Activated T-cell treated with anti-CD3 and anti-CD28 coated beads, Interleukin-2, amount 50 U/mL, for 1 hour (primary cell): ENCODE measurements around the gene CTBP2.
"Not testable (repeated sequence)": the region's sequence is repeated elsewhere in the genome, so short reads cannot be mapped to it uniquely, and the experiment has no call there.

Experiments
- DNase-seq: peaks from one replicate; pipeline ENCODE4 v3.0.0-alpha.2; 2020

CTBP2 gene

DNA sequence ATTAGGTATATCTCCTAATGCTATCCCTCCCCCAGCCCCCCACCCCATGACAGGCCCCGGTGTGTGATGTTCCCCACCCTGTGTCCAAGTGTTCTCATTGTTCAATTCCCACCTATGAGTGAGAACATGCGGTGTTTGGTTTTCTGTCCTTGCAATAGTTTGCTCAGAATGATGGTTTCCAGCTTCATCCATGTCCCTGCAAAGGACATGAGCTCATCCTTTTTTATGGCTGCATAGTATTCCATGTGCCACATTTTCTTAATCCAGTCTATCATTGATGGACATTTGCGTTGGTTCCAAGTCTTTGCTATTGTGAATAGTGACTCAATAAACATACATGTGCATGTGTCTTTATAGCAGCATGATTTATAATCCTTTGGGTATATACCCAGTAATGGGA lies 18.7 kb upstream of the CTBP2 start:
- DNase-seq = not testable (repeated sequence)

DNA sequence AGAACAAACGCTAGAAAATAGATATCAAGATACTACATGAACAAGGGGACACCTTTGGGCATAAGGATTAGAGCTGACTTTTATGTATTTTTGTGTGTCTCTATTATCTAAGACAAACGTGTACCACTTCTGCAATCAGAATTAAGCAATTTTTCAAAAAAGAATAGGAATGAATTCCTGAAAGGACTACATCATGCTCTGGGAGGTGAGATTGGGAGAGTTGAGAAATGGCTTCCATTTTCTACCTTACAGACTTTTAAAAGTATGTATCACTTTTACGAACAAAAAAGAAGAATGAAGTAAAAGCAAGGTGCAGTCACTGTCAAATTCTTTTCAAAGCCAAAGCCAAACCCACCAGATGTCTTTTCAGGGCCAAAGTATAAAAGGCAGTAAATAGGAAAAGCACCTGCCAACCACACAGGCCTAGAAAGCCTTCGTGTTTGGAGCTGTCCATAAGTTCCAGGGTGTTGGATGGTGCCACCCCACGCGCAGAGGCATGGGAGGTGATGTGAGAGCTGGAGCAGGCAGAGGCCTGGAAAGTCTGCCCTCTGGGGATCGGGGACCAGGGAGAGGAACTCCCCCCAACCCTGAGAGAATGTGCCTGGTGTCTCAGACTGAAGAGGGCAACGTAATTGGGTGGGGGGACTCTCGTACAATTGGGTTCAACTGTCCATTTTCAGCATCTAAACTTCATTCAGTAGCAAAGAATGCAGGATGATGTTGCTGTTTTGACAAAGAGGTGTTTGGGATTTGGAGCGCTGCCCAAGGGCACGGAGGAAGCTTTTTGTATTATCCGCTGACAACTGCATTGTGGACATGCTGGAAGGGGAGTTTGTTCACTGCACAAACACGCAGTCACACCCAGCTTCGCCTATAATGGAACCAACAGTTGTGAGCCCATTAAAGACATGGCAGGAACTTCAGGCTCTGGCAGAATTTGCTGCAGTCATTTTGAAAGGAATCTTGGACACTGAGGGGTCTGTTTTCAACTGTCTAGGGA lies 17.6 kb upstream of the CTBP2 start:
- DNase-seq = no peak

- DNase-seq = no peak
Measured at GRCh38 chr10:125175807-125176206, 15.4 kb upstream of the CTBP2 start.

DNA sequence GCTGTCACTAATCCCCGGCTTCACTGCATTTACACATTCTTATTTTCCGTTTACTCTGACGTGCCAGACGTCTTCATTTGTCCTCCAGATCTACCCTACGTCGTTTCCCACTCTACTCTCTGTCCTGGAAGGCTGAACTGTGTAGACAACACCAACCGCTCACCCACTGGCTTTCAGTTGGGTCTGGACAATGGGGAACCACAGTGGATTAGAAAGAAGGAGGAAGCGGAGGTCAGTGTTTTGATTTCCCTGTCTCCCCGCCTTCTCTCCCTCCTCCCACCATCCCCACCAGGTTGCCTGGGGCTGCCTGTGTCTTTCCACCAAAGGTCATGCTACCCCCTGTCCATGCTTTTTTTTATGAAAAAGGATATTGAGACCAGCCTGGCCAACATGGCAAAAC lies 14.0 kb upstream of the CTBP2 start:
- no peak for DNase-seq

DNA sequence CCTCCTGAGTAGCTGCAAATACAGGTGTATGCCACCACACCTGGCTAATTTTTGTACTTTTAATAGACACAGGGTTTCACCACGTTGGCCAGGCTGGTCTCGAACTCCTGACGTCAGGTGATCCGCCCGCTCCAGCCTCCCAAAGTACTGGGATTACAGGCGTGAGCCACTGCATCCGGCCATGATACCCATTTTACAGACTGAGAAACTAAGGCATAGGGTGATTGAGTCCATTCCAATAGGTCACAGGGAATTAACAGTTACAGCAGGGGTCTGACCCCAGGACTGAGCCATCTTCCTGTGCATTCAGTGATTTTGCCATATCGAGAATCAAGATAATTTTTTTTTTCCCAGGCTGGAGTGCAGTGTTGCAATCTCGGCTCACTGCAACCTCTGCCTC lies 12.3 kb upstream of the CTBP2 start:
- no peak for DNase-seq

GRCh38 chr10:125171402-125172306 lies 11.3 kb upstream of the CTBP2 start:
- DNase-seq = no peak

- no peak for DNase-seq
Measured at GRCh38 chr10:125169915-125170314, 9.6 kb upstream of the CTBP2 start.

- no peak for DNase-seq
Measured at GRCh38 chr10:125169279-125169678, 8.9 kb upstream of the CTBP2 start.

DNA sequence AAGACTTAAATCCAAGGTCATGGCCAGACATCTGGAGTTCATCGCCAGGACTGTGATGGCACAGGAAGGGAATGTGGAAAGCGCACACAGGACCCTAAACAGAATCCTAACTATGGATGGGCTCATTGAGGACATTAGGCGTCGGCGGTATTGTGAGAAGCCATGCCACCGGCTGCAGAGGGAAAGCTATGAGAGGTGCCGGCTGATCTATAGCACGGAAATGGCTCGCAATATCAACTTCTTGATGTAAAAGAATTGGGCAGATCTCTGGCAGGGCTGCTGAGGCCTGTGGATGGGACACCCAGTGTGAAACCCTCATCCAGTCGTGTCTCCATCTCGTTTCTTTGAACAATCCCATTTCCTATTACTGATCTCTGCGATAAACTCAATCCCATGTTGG lies 6.3 kb upstream of the CTBP2 start:
- no peak for DNase-seq

GRCh38 chr10:125165584-125166573 lies 5.5 kb upstream of the CTBP2 start:
- DNase-seq = no peak

GRCh38 chr10:125164421-125164820 lies 4.1 kb upstream of the CTBP2 start:
- no peak for DNase-seq

GRCh38 chr10:125163803-125164202 lies 3.4 kb upstream of the CTBP2 start:
- no peak for DNase-seq

DNA sequence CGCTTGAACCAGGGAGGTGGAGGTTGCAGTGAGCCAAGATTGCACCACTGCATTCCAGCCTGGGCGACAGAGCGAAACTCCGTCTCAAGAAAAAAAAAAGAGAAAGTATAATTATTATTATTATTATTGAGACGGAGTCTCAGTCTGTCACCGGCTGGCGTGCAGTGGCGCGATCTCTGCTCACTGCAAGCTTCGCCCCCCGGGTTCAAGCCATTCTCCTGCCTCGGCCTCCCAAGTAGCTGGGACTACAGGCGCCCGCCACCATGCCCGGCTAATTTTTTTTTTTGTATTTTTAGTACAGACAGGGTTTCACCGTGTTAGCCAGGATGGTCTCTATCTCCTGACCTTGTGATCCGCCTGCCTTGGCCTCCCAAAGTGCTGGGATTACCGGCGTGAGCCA lies 2.9 kb upstream of the CTBP2 start:
- not testable (repeated sequence) for DNase-seq

DNA sequence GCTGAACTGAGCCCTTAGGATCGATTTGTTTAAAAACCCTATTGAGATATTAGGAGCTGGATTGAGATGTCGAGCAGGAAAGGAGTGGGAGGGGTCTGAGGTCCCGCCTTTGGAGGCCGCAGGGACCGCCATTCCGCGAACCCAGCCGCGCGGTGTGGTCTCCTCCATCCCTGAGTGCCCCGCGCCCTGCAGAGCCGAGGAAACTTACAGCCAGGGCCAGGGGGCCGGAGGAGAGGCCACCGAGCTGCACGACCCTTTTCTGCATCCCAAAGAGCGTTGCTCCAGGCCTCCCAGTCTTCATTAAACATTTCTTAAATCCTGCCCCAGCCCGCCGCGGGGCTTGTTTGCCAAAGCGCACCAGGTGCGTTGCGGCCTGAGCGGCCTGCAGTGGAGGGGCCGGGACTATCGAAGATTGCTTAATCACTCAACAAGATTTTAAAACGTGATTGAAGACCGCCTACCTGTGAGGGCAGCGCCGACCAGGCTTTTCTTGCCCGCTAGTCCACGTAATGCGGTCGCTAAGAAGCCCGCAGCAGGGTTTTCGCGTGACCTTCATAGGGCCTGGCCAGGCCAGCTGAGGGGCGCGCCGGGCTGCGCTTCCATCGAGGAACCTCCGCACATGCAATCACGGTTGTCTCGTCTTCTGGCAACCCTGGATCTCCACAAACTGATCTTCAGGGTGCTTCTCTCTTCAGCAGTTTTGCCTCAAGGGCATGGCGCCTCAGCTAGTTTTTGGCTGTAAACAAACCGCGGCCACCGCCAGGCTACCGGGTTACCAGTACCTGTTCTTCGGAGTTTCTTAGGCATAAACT lies 2.0 kb upstream of the CTBP2 start:
- DNase-seq = no peak

DNA sequence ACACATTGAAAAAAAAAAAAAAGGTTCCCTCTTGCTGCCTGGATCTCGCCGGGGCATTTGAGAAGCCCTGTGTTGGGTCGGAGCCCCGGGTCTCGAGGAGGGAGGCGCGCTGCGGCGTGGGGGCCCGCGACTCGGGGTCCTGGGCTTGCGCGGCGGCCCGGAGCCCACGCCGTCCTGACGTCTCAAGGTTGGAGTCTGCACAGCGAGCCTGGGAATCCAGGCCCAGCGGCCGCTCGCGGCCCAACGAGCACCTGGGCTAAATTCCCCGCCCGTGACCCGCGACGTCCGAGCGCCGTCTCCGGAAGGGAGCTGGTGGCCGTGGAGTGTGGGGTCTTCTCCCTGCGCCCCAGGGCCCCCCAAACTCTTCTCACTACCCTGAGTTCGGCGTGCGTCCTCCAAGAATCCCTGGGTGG lies 1.4 kb upstream of the CTBP2 start:
- DNase-seq = no peak

GRCh38 chr10:125160856-125161706 lies 718 bp upstream of the CTBP2 start:
- DNase-seq = no peak

DNA sequence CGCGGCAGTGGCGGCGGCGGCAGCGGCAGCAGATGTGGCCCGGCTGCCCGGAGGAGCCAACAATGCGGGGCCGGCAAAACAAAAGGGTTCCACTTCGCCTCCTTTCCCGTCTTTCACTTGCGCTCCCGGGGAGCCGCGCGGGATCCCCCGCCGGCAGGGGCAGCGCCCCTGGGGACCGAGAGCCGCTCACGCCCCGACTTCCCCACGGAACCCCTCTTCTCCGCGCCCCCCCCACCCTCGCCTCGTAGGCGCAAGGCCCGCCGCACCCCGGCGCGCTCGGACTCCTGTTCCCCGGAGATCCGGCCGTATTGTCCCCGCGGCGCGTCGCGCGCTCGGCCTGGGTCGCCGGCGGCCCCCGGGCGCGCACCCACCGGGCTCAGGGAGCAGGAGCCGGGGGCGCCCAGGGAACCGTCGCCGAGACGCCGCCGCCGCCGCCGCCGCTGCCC lies 854 bp downstream of the CTBP2 start:
- no peak for DNase-seq

- DNase-seq = no peak
Measured at GRCh38 chr10:125158601-125159485, 1.5 kb downstream of the CTBP2 start.

GRCh38 chr10:125158275-125158600 lies 2.1 kb downstream of the CTBP2 start:
- DNase-seq = no peak

- DNase-seq = no peak
Measured at GRCh38 chr10:125157505-125157904, 2.9 kb downstream of the CTBP2 start.
